ENCODE data around the gene CHN1. TPM values are rescaled to one million over a fixed set of nuclear protein-coding genes. Genes with fewer than 3 reads are reported as not detected.
A peak's percentile ranks its signal among the peaks of the same experiment; 100 is the strongest.

CHN1 gene
- 10 to 100 TPM in 8 of 10 donors, 1 to 10 TPM in 2; 6.1 to 26.5 (median 17.7) TPM for total RNA-seq
- polyA plus RNA-seq = 1 to 10 TPM; 7.1 to 7.9 TPM
- long read RNA-seq, donor 1, partial matches to known transcripts = 1 of 22 reads
- long read RNA-seq, donor 1, other reads (novel, unspliced or antisense) = 17 of 22 reads
- long read RNA-seq, donor 2, partial matches to known transcripts = 0 of 15 reads
- long read RNA-seq, donor 2, other reads (novel, unspliced or antisense) = 13 of 15 reads
- long read RNA-seq, donor 3, partial matches to known transcripts = 6 of 26 reads
- long read RNA-seq, donor 3, other reads (novel, unspliced or antisense) = 16 of 26 reads

DNA sequence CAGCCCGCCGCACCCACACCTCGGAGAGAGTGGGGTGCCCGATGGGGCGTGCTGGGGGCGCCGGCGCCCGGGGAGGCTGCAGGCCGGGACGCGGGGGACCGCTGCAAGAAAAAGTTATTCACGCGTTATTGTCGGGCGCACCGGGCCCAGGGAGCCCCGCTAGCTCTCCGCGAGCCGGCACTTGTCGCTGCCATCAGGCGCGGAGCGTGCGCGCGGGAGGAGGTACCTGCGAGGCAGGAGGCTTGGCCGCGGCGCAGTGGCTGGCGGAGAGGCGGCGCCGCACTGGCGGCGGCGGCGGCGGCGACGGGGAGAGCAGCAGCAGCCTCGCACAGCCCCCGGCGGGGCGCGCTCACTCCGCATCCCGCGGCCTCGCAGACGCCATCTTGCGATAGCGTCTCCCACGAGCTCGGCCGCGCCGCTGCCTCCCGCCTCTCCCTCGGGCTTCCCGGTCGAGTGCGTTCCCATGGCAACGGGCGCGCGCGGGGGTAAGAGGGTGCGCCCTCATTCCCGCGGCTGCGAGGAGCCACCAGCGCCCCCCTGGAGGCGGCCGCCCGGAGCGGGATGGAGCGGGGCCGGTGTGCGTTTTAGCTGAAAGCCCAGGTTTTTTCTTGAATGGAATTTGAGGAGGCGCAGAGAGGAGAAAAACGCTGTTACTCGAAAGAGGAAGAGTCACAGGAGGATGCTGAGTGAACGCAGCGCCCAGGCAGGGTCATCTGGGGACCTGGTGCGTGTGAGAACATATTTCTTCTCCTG, at the start of gene CHN1:
Gene CHN1, minus strand, starts transcription at position 402 of the 753 bp plus-strand sequence. CDS start 469 bp downstream, outside the sequence.
- peaks cover 0 to 75% (median 0%) of the 10 kb centered on the region in 7 donors for H3K27me3 ChIP-seq
- WGBS, 2 donors = 0% methylated on average over 85 to 88 of the region's 89 CpGs

DNA sequence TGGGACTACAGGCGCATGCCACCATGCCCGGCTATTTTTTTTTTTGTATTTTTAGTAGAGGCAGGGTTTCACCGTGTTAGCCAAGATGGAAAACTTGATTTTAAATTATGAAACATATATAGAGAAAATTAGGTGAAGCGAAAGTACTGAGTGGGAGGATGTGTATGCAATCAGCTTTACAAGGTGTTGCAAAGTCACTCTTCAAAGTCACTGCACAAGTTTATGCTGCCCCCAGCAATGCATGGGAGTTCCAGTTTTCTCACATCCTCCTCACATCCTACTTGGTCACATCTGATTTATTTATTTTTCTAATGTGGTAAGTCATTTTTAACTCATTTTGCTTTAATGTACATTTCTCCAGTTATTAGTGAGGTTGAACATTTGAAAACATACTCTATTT, 49.2 kb upstream of the CHN1 start:
- Histone ChIP-seq H3K27ac (no peak overlapping the region), H3K27me3 (no peaks in the 10 kb centered on the region), H3K4me3 (no peak overlapping the region), H3K4me1 (no peaks in the 10 kb centered on the region), H3K36me3 (peaks cover 0 to 8% (median 0%) of the 10 kb centered on the region in 9 donors), H3K9me3 (peaks cover 0 to under 1% (median 0%) of the 10 kb centered on the region in 11 donors)
- no peak for ATAC-seq
- no peak for DNase-seq
- TF ChIP-seq, protein P1, sequence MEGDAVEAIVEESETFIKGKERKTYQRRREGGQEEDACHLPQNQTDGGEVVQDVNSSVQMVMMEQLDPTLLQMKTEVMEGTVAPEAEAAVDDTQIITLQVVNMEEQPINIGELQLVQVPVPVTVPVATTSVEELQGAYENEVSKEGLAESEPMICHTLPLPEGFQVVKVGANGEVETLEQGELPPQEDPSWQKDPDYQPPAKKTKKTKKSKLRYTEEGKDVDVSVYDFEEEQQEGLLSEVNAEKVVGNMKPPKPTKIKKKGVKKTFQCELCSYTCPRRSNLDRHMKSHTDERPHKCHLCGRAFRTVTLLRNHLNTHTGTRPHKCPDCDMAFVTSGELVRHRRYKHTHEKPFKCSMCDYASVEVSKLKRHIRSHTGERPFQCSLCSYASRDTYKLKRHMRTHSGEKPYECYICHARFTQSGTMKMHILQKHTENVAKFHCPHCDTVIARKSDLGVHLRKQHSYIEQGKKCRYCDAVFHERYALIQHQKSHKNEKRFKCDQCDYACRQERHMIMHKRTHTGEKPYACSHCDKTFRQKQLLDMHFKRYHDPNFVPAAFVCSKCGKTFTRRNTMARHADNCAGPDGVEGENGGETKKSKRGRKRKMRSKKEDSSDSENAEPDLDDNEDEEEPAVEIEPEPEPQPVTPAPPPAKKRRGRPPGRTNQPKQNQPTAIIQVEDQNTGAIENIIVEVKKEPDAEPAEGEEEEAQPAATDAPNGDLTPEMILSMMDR (IDR thresholded peaks at IDR 0.05) = no peak
- intact Hi-C loops (cut with DNase I) = no loop called here
- 92 to 96% methylated on average over 4 of the region's 4 CpGs for WGBS, 2 donors

More for the DNA sequence above, at the start of gene CHN1:
- intact Hi-C loops (cut with DNase I) = loop anchor here in 1 of 10 donors (10.0 kb wide), 1 partner anchor 160 kb away; the partner anchor contains the start of gene ATF2
- TF ChIP-seq, protein P1 (IDR thresholded peaks at IDR 0.05) = peak in 6 of 9 donors; percentile 2 to 51 (median 28)
- Histone ChIP-seq H3K4me3 (peak within 1 kb of the TSS; percentile 65 to 97 (median 86)), H3K27ac (peak within 1 kb of the TSS; percentile 74 to 93 (median 91)), H3K4me1 (peaks cover 0 to 72% (median 24%) of the 10 kb centered on the region in 9 donors), H3K36me3 (no peaks in the 10 kb centered on the region), H3K9me3 (no peaks in the 10 kb centered on the region)
- DNase-seq (peak; percentile 84 to 87), ATAC-seq (peak; percentile 78 to 93 (median 85))

DNA sequence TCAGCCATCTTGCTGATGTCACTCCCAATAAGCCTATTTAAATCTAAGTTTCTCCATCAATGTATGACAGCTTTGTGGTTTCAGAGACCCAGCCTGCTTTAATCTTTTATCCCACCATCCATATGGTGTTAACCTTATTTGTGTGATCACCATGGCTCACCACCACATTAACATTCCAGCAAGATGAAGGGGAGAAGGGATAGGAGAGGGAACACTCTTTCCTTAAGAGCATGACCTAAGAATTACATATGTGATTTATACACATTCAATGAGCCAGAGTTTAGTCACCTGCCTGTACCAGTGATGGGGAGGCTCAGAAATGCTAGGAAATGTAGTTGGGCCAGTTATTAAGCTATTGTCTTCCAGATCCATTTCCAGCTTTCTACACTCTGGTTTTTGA, 44.5 kb upstream of the CHN1 start:
- H3K36me3 ChIP-seq = no peaks in the 10 kb centered on the region
- H3K4me3 ChIP-seq = no peak overlapping the region
- DNase-seq (no peak), ATAC-seq (no peak)
- no peak overlapping the region for H3K27ac ChIP-seq
- TF ChIP-seq, protein P1 (IDR thresholded peaks at IDR 0.05) = no peak
- intact Hi-C loops (cut with DNase I) = no loop called here
- H3K4me1 ChIP-seq = no peaks in the 10 kb centered on the region
- H3K27me3 ChIP-seq = no peaks in the 10 kb centered on the region
- H3K9me3 ChIP-seq = peaks cover 0 to 9% (median 0%) of the 10 kb centered on the region in 11 donors

DNA sequence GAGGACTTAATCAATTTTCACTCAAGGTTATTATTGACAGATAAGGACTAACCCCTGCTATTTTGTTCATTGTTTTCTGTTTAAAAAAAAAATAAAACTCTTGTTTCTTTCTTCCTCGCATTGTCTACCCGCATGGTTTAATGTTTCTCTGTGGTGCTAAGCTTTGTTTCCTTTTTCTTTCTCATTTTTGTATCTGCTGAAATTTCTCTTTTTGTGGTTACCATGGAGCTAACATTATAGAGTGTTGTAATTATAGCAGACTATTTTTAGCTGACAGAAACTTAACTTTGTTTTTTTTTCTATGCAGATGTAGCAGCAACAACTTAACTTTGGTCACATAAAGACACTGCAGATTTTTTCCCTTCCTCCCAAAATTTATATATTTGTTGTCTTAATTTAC, 43.1 kb upstream of the CHN1 start:
- Histone ChIP-seq H3K27me3 (no peaks in the 10 kb centered on the region), H3K4me3 (no peak overlapping the region), H3K9me3 (peaks cover 0 to 9% (median 0%) of the 10 kb centered on the region in 11 donors), H3K36me3 (no peaks in the 10 kb centered on the region), H3K27ac (no peak overlapping the region), H3K4me1 (no peaks in the 10 kb centered on the region)
- WGBS, 2 donors = 86 to 88% methylated on average over 2 of the region's 2 CpGs
- intact Hi-C loops (cut with DNase I) = no loop called here
- TF ChIP-seq, protein P1 (IDR thresholded peaks at IDR 0.05) = no peak
- DNase-seq (no peak), ATAC-seq (no peak)
